H1 (cell line): ENCODE measurements around the gene UBE2E1. TPM values are rescaled to one million over a fixed set of nuclear protein-coding genes. Genes with fewer than 3 reads are reported as not detected.

ENCODE experiments used
- CTCF ChIA-PET: fragments of 300-600 bp; sonication (Branson Sonifier 250); formaldehyde crosslinking; loops from one replicate; lab custom pipeline; 2021; ENCODE audit not compliant: partially characterized antibody; lab: Charles Lee
- POLR2A ChIA-PET: fragments of 300-600 bp; sonication (Branson Sonifier 250); formaldehyde crosslinking; loops from one replicate; lab custom pipeline; 2021; ENCODE audit warnings: inconsistent platforms; ENCODE audit not compliant: partially characterized antibody; lab: Charles Lee
- DNase-seq, 2 experiments: peaks; one replicate each; pipeline versions ENCODE4 v3.0.0 to v3.0.0-alpha.2; 2010 to 2022; ENCODE audit warnings: low spot score in 2 of 2, low read depth in 1 of 2, mixed read lengths in 1 of 2
- FAIRE-seq: peaks from 2 replicates; lab custom pipeline; 2011; peaks lifted over from hg19 to GRCh38; lab: Jason Lieb, UNC
- H2AFZ ChIP-seq: 2 replicates; pipeline ENCODE4 v1.8.1; 2012; ENCODE audit warnings: low read length, inconsistent platforms
- H2AK5ac ChIP-seq: 2 replicates; pipeline ENCODE4 v1.6.1; 2013; ENCODE audit warnings: low read depth, low read length
- H2BK120ac ChIP-seq: replicated peaks from 2 replicates; pipeline ENCODE3; 2013; ENCODE audit warnings: low read depth, low read length, inconsistent platforms
- H2BK12ac ChIP-seq: 2 replicates; pipeline ENCODE4 v1.6.1; 2013; ENCODE audit warnings: low read depth, low read length
- H2BK15ac ChIP-seq: 2 replicates; pipeline ENCODE4 v1.6.1; 2013; ENCODE audit warnings: low read length
- H2BK20ac ChIP-seq: 2 replicates; pipeline ENCODE4 v1.6.1; 2013; ENCODE audit warnings: low read length
- H2BK5ac ChIP-seq: 2 replicates; pipeline ENCODE4 v1.6.1; 2013; ENCODE audit warnings: low read depth, low read length
- H3K14ac ChIP-seq: 2 replicates; pipeline ENCODE4 v1.6.1; 2013; ENCODE audit warnings: inconsistent platforms; ENCODE audit not compliant: insufficient read length
- H3K18ac ChIP-seq: 2 replicates; pipeline ENCODE4 v1.6.1; 2013; ENCODE audit warnings: low read length; ENCODE audit errors: extremely low read depth
- H3K23ac ChIP-seq: 2 replicates; pipeline ENCODE4 v1.6.1; 2013; ENCODE audit warnings: inconsistent platforms; ENCODE audit not compliant: insufficient read length
- H3K23me2 ChIP-seq: 2 replicates; pipeline ENCODE4 v1.6.1; 2013; ENCODE audit warnings: low read depth, low read length
- H3K27ac ChIP-seq: 2 replicates; pipeline ENCODE4 v1.6.1; 2011; ENCODE audit warnings: low read depth, low read length, inconsistent platforms
- H3K27me3 ChIP-seq, 4 experiments: replicated peaks in 1 of 4; 1 replicate in 1 of 4; 2 replicates in 3 of 4; pipeline versions ENCODE4 v1.6.1 to v1.8.1; 2011 to 2013; ENCODE audit warnings: low read length in 3 of 4, mild to moderate bottlenecking in 3 of 4, inconsistent platforms in 2 of 4, mixed read lengths in 2 of 4, moderate library complexity in 1 of 4; ENCODE audit not compliant: control insufficient read depth in 3 of 4, insufficient read depth in 3 of 4; ENCODE audit errors: extremely low read depth in 1 of 4
- H3K36me3 ChIP-seq, 4 experiments: 2 replicates each; pipeline versions ENCODE4 v1.6.1 to v1.8.1; 2011 to 2013; ENCODE audit warnings: mild to moderate bottlenecking in 4 of 4, low read length in 3 of 4, moderate library complexity in 2 of 4, control low read depth in 1 of 4, inconsistent platforms in 1 of 4; ENCODE audit not compliant: insufficient read depth in 4 of 4, control insufficient read depth in 2 of 4
- H3K4ac ChIP-seq: replicated peaks from 2 replicates; pipeline ENCODE3; 2013; ENCODE audit warnings: low read length, low read depth, mixed read lengths, inconsistent platforms; ENCODE audit not compliant: insufficient read length
- H3K4me1 ChIP-seq, 4 experiments: replicated peaks in 1 of 4; 1 replicate in 1 of 4; 2 replicates in 3 of 4; pipeline versions ENCODE4 v1.6.1 to v1.8.1; 2011 to 2013; ENCODE audit warnings: low read length in 3 of 4, inconsistent platforms in 2 of 4, mixed read lengths in 1 of 4; ENCODE audit not compliant: insufficient read depth in 4 of 4, control insufficient read depth in 3 of 4
- H3K4me2 ChIP-seq, 2 experiments: 2 replicates each; pipeline versions ENCODE4 v1.6.1 to v1.8.1; 2011 to 2013; ENCODE audit warnings: low read depth in 2 of 2, low read length in 2 of 2, control low read depth in 1 of 2, inconsistent platforms in 1 of 2, mild to moderate bottlenecking in 1 of 2; ENCODE audit not compliant: insufficient read depth in 1 of 2
- H3K4me3 ChIP-seq, 4 experiments: fragments of 200-600, 300-600 bp in 1 of 4; sonication (generic), shearing (Covaris generic), sonication (Bioruptor Twin) in 1 of 4; 2 replicates each; pipeline versions ENCODE4 v1.5.1 to v1.8.1; 2011 to 2016; ENCODE audit warnings: low read length in 4 of 4, low read depth in 3 of 4, control low read depth in 2 of 4, inconsistent platforms in 2 of 4, mild to moderate bottlenecking in 2 of 4, mixed read lengths in 1 of 4, moderate library complexity in 1 of 4; ENCODE audit not compliant: insufficient read depth in 2 of 4; ENCODE audit errors: extremely low read depth in 1 of 4
- H3K56ac ChIP-seq: replicated peaks from 2 replicates; pipeline ENCODE3; 2013; ENCODE audit warnings: low read depth, mild to moderate bottlenecking, mixed read lengths, low read length, inconsistent platforms; ENCODE audit not compliant: insufficient read length
- H3K79me1 ChIP-seq: 2 replicates; pipeline ENCODE4 v1.6.1; 2013; ENCODE audit warnings: low read depth, low read length, control low read depth
- H3K79me2 ChIP-seq, 2 experiments: 2 replicates each; pipeline versions ENCODE4 v1.6.1 to v1.8.1; 2012 to 2013; ENCODE audit warnings: low read length in 2 of 2, mild to moderate bottlenecking in 2 of 2, inconsistent platforms in 1 of 2; ENCODE audit not compliant: insufficient read depth in 2 of 2, control insufficient read depth in 1 of 2
- H3K9ac ChIP-seq, 4 experiments: replicated peaks in 1 of 4; 1 replicate in 1 of 4; 2 replicates in 3 of 4; pipeline versions ENCODE4 v1.6.1 to v1.8.1; 2011 to 2013; ENCODE audit warnings: low read depth in 3 of 4, low read length in 3 of 4, control low read depth in 2 of 4, mild to moderate bottlenecking in 2 of 4, moderate library complexity in 2 of 4, inconsistent platforms in 1 of 4; ENCODE audit errors: extremely low read depth in 1 of 4
- H3K9me3 ChIP-seq, 2 experiments: 2 replicates each; pipeline versions ENCODE4 v1.6.1 to v1.8.1; 2012 to 2013; ENCODE audit warnings: mild to moderate bottlenecking in 2 of 2, moderate library complexity in 2 of 2, control low read depth in 1 of 2, inconsistent platforms in 1 of 2, low read depth in 1 of 2, low read length in 1 of 2, mixed read lengths in 1 of 2; ENCODE audit not compliant: insufficient read depth in 2 of 2
- H4K20me1 ChIP-seq, 2 experiments: replicated peaks in 1 of 2; 2 replicates each; pipeline versions ENCODE3 to v1.8.1; 2011 to 2013; ENCODE audit warnings: inconsistent platforms in 2 of 2, low read length in 2 of 2, mild to moderate bottlenecking in 1 of 2; ENCODE audit not compliant: insufficient read depth in 2 of 2, control insufficient read depth in 1 of 2
- H4K5ac ChIP-seq: 2 replicates; pipeline ENCODE4 v1.6.1; 2013; ENCODE audit warnings: low read length, low read depth, mixed read lengths, inconsistent platforms; ENCODE audit not compliant: insufficient read length
- H4K8ac ChIP-seq: 2 replicates; pipeline ENCODE4 v1.8.0; 2013; ENCODE audit warnings: mild to moderate bottlenecking, moderate library complexity, low read length, inconsistent platforms; ENCODE audit not compliant: insufficient read depth; ENCODE audit errors: extremely low read depth
- H4K91ac ChIP-seq: replicated peaks from 2 replicates; pipeline ENCODE3; 2013; ENCODE audit warnings: low read length, mixed read lengths, inconsistent platforms; ENCODE audit not compliant: insufficient read length
- ASH2L ChIP-seq: fragments of 200-600, 300-600 bp; sonication (generic); IDR thresholded peaks from one replicate; pipeline ENCODE4 v1.7.1; 2017; ENCODE audit warnings: low read length
- CTBP2 ChIP-seq: IDR thresholded peaks from 2 replicates; pipeline ENCODE4 v1.7.0; 2011; ENCODE audit warnings: borderline replicate concordance, mild to moderate bottlenecking, moderate library complexity, mixed read lengths, low read length; ENCODE audit not compliant: insufficient read depth, insufficient read length
- WGBS, 2 experiments: shearing (Covaris generic) in 1 of 2; methylation state at CpG; one replicate each; pipeline versions ENCODE4 v1.1.6 to v1.1.7; 2013 to 2015; ENCODE audit warnings: low lambda C conversion rate in 2 of 2, mixed read lengths in 2 of 2, inconsistent platforms in 1 of 2, low coverage in 1 of 2, missing lambda C conversion rate in 1 of 2; ENCODE audit not compliant: insufficient replicate concordance in 2 of 2, insufficient coverage in 1 of 2, insufficient read length in 1 of 2; ENCODE audit errors: extremely low coverage in 1 of 2, missing lambda C conversion rate in 1 of 2; 5-methylcytosine and 5-hydroxymethylcytosine counted together
- polyA plus RNA-seq, 7 experiments: library from polyadenylated mRNA; depleted of rRNA in 3 of 7; stranded (reverse) in 5 of 7; unstranded in 2 of 7; fragments of >200 nt in 5 of 7; fragments of 200-250 nt in 2 of 7; gene quantifications; 1 replicate in 5 of 7; 2 replicates in 1 of 7; 4 replicates in 1 of 7; pipeline versions ENCODE4 v1.2.1 to v1.2.3, GENCODE V29; 2011 to 2013; ENCODE audit warnings: missing spikeins in 2 of 7, mixed read lengths in 2 of 7
- total RNA-seq: library from RNA; stranded (reverse); fragmentation: NEBNext Ultra II Directional; extraction: Animal tissue kit (Norgen Biotek cat#: 25700); gene quantifications from 2 replicates; pipeline ENCODE4 v1.2.1, GENCODE V29; 2021
- TF ChIP-seq, protein P1 (sequence below), 3 experiments: IDR thresholded peaks; 1 replicate in 2 of 3; 2 replicates in 1 of 3; pipeline versions ENCODE4 v1.5.1 to v1.6.1; 2011; ENCODE audit warnings: low read length in 3 of 3, mild to moderate bottlenecking in 3 of 3, inconsistent platforms in 2 of 3, low read depth in 1 of 3, moderate library complexity in 1 of 3; ENCODE audit not compliant: insufficient read depth in 1 of 3; ENCODE audit errors: control extremely low read depth in 1 of 3

The UBE2E1 gene
- total and polyA plus RNA-seq, 2 of the 8 experiments (the other 6 are each of a cell fraction or from before 2014, with no cell fraction given): 109 to 141 TPM

DNA sequence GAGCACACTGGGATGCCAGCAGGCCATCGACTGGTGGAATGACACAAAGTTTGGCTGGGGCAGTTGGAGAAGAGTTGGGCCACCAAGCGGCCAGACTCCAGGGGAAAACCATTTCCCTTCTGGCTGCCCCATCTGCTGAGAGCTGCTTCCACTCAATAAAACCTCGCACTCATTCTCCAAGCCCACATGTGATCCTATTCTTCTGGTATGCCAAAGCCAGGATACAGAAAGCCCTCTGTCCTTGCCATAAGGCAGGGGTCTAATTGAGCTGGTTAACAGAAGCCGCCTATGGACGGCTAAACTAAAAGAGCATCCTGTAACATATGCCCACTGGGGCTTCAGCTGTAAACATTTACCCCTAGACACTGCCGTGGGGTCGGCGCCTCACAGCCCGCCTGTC lies 55.9 kb downstream of the UBE2E1 start:
- Histone ChIP-seq H2BK120ac (no peak overlapping the region), H2AFZ (no peak overlapping the region), H2BK15ac (no peak overlapping the region), H3K4me1 (peaks cover 5 to 21% (median 14%) of the 10 kb centered on the region in 4 experiments), H2BK20ac (no peak overlapping the region), H4K8ac (no peak overlapping the region), H4K91ac (no peak overlapping the region), H2BK5ac (no peak overlapping the region; the same call in 1 of the 2 replicates), H3K4me2 (no peak overlapping the region), H3K23ac (no peak overlapping the region), H3K56ac (no peak overlapping the region), H3K4me3 (no peak overlapping the region), H4K20me1 (peaks cover 16 to 17% of the 10 kb centered on the region in 2 experiments), H3K9ac (no peak overlapping the region), H3K27ac (no peak overlapping the region), H3K27me3 (no peaks in the 10 kb centered on the region), H2BK12ac (no peak overlapping the region), H3K36me3 (peaks cover 0 to 3% (median 0%) of the 10 kb centered on the region in 4 experiments; a peak in 1 of 8 replicates), H4K5ac (no peak overlapping the region), H2AK5ac (no peak overlapping the region), H3K18ac (no peak overlapping the region), H3K4ac (no peak overlapping the region), H3K79me1 (no peaks in the 10 kb centered on the region), H3K79me2 (peaks cover 0 to 90% of the 10 kb centered on the region in 2 experiments; a peak in 2 of 4 replicates), H3K9me3 (no peaks in the 10 kb centered on the region), H3K14ac (no peak overlapping the region), H3K23me2 (no peaks in the 10 kb centered on the region)
- POLR2A ChIA-PET: interaction anchor here (1.3 to 2.3 kb wide), 4 partner anchors 10 to 55 kb away, joined by 3 to 7 read pairs (median 4); partner anchors contain the start of genes NKIRAS1 and RPL15
- FAIRE-seq (no peak), DNase-seq (no peak)
- TF ChIP-seq, protein P1, sequence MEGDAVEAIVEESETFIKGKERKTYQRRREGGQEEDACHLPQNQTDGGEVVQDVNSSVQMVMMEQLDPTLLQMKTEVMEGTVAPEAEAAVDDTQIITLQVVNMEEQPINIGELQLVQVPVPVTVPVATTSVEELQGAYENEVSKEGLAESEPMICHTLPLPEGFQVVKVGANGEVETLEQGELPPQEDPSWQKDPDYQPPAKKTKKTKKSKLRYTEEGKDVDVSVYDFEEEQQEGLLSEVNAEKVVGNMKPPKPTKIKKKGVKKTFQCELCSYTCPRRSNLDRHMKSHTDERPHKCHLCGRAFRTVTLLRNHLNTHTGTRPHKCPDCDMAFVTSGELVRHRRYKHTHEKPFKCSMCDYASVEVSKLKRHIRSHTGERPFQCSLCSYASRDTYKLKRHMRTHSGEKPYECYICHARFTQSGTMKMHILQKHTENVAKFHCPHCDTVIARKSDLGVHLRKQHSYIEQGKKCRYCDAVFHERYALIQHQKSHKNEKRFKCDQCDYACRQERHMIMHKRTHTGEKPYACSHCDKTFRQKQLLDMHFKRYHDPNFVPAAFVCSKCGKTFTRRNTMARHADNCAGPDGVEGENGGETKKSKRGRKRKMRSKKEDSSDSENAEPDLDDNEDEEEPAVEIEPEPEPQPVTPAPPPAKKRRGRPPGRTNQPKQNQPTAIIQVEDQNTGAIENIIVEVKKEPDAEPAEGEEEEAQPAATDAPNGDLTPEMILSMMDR (IDR thresholded peaks at IDR 0.05; ENCODE audit: control extremely low read depth in 1 of 3, insufficient read depth in 1 of 3, low read depth in 1 of 3, low read length in 3 of 3): no peak
- TF ChIP-seq CTBP2: no peak
- no peak for TF ChIP-seq ASH2L
- 92% methylated on average over 9 of the region's 9 CpGs; no CpG with 5 or more reads in 1 of the 2 experiments for WGBS, 2 experiments
- CTCF ChIA-PET: interaction anchor here (0.8 to 1.6 kb wide), 4 partner anchors 23 to 28 kb away, joined by 4 to 9 read pairs (median 5); no protein-coding TSS in a partner anchor
